ENCODE results near the gene GLMP. TPM values are rescaled to one million over a fixed set of nuclear protein-coding genes. Genes with fewer than 3 reads are reported as not detected.

GLMP gene
- total RNA-seq, 1 experiment from 2014 or later = 17.7 TPM

GRCh38 chr1:156258859-156259258 is 36.6 kb downstream of the GLMP start:
- no peaks in the 10 kb centered on the region for H4K20me1 ChIP-seq (ENCODE audit: insufficient read depth, low read depth, low read length)
- H3K79me2 ChIP-seq (ENCODE audit: low read length) = no peaks in the 10 kb centered on the region
- H2AFZ ChIP-seq (ENCODE audit: low read length) = no peak overlapping the region
- no peaks in the 10 kb centered on the region for H3K9me3 ChIP-seq (ENCODE audit: low read length)
- H3K9ac ChIP-seq (ENCODE audit: low read length) = no peak overlapping the region
- H3K4me2 ChIP-seq (ENCODE audit: low read depth, low read length, poor library complexity, severe bottlenecking) = no peak overlapping the region
- H3K4me1 ChIP-seq (ENCODE audit: low read length) = no peaks in the 10 kb centered on the region
- DNase-seq = no peak
- H3K27ac ChIP-seq (ENCODE audit: low read length) = no peak overlapping the region
- H3K36me3 ChIP-seq (ENCODE audit: insufficient read depth, low read length) = peaks cover 43% of the 10 kb centered on the region
- no peak overlapping the region for H3K4me3 ChIP-seq (ENCODE audit: low read length)
- no peaks in the 10 kb centered on the region for H3K27me3 ChIP-seq (ENCODE audit: low read length)
- no peaks in the 10 kb centered on the region for H3K9me2 ChIP-seq (replicated peaks; ENCODE audit: insufficient read depth, low read length)

DNA sequence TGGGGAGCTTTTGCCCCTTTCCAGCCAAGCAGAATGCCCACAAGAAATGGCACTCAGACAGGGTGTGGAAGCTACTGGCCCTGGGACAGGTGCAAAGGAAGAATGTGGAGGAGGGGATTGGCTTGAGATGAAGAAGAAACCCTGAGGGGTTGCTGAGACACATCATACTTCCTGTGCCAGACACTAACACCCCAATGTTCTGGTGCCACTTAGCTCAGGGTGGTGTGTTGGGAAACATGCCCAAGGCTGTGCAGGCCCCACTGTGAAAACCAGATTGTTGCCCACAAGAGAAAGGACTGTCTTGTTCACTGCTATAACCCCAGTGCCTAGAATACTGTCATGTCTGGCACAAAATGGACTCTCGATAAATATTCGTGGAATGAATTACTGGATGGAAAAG is 37.8 kb downstream of the GLMP start:
- Histone ChIP-seq H3K9ac (ENCODE audit: low read length) (no peak overlapping the region), H3K9me3 (ENCODE audit: low read length) (no peaks in the 10 kb centered on the region), H3K79me2 (ENCODE audit: low read length) (no peaks in the 10 kb centered on the region), H2AFZ (ENCODE audit: low read length) (no peak overlapping the region), H3K36me3 (ENCODE audit: insufficient read depth, low read length) (peaks cover 36% of the 10 kb centered on the region), H3K4me2 (ENCODE audit: low read depth, low read length, poor library complexity, severe bottlenecking) (no peak overlapping the region), H3K27ac (ENCODE audit: low read length) (no peak overlapping the region), H3K4me3 (ENCODE audit: low read length) (no peak overlapping the region), H3K27me3 (ENCODE audit: low read length) (no peaks in the 10 kb centered on the region), H3K9me2 (replicated peaks; ENCODE audit: insufficient read depth, low read length) (no peaks in the 10 kb centered on the region), H4K20me1 (ENCODE audit: insufficient read depth, low read depth, low read length) (no peaks in the 10 kb centered on the region), H3K4me1 (ENCODE audit: low read length) (no peaks in the 10 kb centered on the region)
- DNase-seq = no peak

GRCh38 chr1:156253634-156254033 is 41.8 kb downstream of the GLMP start:
- Histone ChIP-seq H3K4me2 (ENCODE audit: low read depth, low read length, poor library complexity, severe bottlenecking) (no peak overlapping the region), H3K36me3 (ENCODE audit: insufficient read depth, low read length) (peaks cover 25% of the 10 kb centered on the region; the same call in 1 of the 2 replicates), H3K27ac (ENCODE audit: low read length) (no peak overlapping the region), H3K79me2 (ENCODE audit: low read length) (no peaks in the 10 kb centered on the region), H3K9ac (ENCODE audit: low read length) (no peak overlapping the region), H3K27me3 (ENCODE audit: low read length) (no peaks in the 10 kb centered on the region), H2AFZ (ENCODE audit: low read length) (no peak overlapping the region), H3K9me3 (ENCODE audit: low read length) (no peaks in the 10 kb centered on the region), H3K9me2 (replicated peaks; ENCODE audit: insufficient read depth, low read length) (no peaks in the 10 kb centered on the region), H3K4me3 (ENCODE audit: low read length) (no peak overlapping the region), H4K20me1 (ENCODE audit: insufficient read depth, low read depth, low read length) (no peaks in the 10 kb centered on the region), H3K4me1 (ENCODE audit: low read length) (no peaks in the 10 kb centered on the region)
- no peak for DNase-seq

DNA sequence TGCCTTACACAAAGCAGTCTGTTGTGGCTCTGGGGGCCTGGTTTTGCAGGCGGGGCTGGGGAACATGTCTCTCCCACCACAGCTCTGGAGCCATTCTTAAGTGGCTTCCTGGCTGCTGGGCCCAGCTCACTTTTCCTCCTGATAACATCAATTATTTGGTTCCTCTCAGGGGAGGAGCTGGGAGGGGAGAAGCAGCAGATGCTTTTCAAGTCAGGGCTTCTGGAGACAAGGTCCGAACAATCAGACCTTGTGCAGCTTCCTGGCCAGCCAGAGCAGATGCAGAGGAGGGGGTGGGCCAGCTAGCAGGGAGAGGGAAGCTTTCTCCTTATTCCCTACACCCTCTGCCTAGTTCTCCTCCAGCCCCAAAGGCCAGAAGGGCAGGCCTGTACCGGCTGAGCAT is 44.0 kb downstream of the GLMP start:
- H3K27me3 ChIP-seq (ENCODE audit: low read length) = no peaks in the 10 kb centered on the region
- no peak for DNase-seq
- no peak overlapping the region for H3K27ac ChIP-seq (ENCODE audit: low read length)
- H3K79me2 ChIP-seq (ENCODE audit: low read length) = no peaks in the 10 kb centered on the region
- H3K9me2 ChIP-seq (replicated peaks; ENCODE audit: insufficient read depth, low read length) = no peaks in the 10 kb centered on the region
- no peak overlapping the region for H3K4me3 ChIP-seq (ENCODE audit: low read length)
- no peaks in the 10 kb centered on the region for H3K4me1 ChIP-seq (ENCODE audit: low read length)
- H3K9ac ChIP-seq (ENCODE audit: low read length) = no peak overlapping the region
- H3K9me3 ChIP-seq (ENCODE audit: low read length) = no peaks in the 10 kb centered on the region
- H2AFZ ChIP-seq (ENCODE audit: low read length) = no peak overlapping the region
- H3K4me2 ChIP-seq (ENCODE audit: low read depth, low read length, poor library complexity, severe bottlenecking) = no peak overlapping the region
- H3K36me3 ChIP-seq (ENCODE audit: insufficient read depth, low read length) = peaks cover 13% of the 10 kb centered on the region; the same call in 1 of the 2 replicates
- no peaks in the 10 kb centered on the region for H4K20me1 ChIP-seq (ENCODE audit: insufficient read depth, low read depth, low read length)

DNA sequence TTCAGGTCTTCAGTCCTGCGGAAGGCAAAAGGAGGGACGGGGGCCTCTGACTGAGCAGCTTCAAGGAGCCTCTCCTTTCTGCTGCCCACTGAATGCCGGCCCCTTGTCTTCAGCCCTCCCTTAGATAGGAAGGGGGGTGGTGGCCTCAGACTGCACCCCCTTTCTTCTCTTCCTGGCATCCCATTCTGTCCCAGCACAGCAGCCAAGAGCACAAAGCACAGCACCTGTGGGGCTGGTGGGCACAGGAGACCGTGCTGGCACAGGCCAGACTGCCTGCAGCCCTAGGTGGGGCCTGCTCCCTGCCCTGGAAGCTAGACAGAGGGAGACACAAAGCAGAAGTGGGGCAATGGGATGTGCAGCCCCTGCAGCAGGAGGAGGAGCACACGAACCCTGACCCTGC is 45.9 kb downstream of the GLMP start:
- H3K27me3 ChIP-seq (ENCODE audit: low read length) = no peaks in the 10 kb centered on the region
- no peak overlapping the region for H3K4me2 ChIP-seq (ENCODE audit: low read depth, low read length, poor library complexity, severe bottlenecking)
- H4K20me1 ChIP-seq (ENCODE audit: insufficient read depth, low read depth, low read length) = no peaks in the 10 kb centered on the region
- no peaks in the 10 kb centered on the region for H3K79me2 ChIP-seq (ENCODE audit: low read length)
- H3K9me2 ChIP-seq (replicated peaks; ENCODE audit: insufficient read depth, low read length) = no peaks in the 10 kb centered on the region
- H3K27ac ChIP-seq (ENCODE audit: low read length) = no peak overlapping the region
- DNase-seq = no peak
- no peaks in the 10 kb centered on the region for H3K4me1 ChIP-seq (ENCODE audit: low read length)
- H3K9me3 ChIP-seq (ENCODE audit: low read length) = no peaks in the 10 kb centered on the region
- no peak overlapping the region for H2AFZ ChIP-seq (ENCODE audit: low read length)
- peaks cover 7% of the 10 kb centered on the region; the same call in 1 of the 2 replicates for H3K36me3 ChIP-seq (ENCODE audit: insufficient read depth, low read length)
- no peak overlapping the region for H3K4me3 ChIP-seq (ENCODE audit: low read length)
- H3K9ac ChIP-seq (ENCODE audit: low read length) = no peak overlapping the region

- no peak overlapping the region for H2AFZ ChIP-seq (ENCODE audit: low read length)
Measured at GRCh38 chr1:156248323-156248683, 47.2 kb downstream of the GLMP start.

DNA sequence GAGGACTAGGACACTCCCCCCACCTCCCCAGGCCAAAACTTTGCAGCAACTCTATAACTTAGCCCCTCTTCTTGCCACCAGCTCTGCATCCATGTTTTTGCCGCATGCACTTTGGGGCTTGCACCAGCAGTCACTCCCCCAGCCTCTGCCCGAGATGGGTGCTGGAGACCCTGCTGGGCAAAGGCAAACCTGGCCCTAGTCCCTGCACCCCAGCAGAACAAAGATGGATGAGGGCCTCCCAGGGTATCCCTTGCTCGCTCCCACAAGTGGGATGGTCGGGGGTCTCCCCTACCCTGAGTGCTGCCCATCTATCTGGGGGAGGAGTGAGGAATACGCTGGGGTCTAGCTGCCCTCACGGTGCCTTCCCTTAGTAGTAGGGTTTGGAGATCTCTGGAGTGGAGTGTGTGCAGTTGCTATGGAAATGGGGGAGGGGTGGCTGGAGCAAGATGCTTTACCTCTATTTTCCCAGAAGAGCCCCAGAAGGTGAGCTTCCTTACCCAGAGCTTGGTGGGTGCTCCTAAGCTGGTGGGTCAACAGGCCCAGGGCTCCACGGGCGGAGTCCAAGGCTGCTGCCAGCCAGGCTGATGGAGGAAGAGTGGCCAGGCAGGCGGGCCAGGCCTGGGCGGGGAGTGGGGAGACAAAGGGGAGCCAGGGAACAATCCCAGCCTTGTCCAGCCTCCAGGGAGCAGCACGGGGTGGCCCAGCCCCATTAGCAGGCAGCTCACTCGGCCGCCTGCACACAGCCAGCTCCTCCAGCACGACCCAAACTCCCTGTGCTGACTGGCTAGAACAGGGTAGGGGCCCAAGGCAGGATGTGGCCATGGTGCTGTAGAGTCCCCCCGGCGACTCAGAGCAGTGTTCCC is 47.8 kb downstream of the GLMP start, which contains the start of gene PAQR6:
PAQR6 (minus strand) TSS at position 597 of the 863 bp plus-strand sequence. CDS start 1,325 bp downstream, outside the sequence.
- H2AFZ ChIP-seq (ENCODE audit: low read length) = no peak within 1 kb of the TSS
- H3K4me1 ChIP-seq (ENCODE audit: low read length) = no peaks in the 10 kb centered on the region
- H3K9ac ChIP-seq (ENCODE audit: low read length) = no peak within 1 kb of the TSS
- no peaks in the 10 kb centered on the region for H3K79me2 ChIP-seq (ENCODE audit: low read length)
- H3K4me3 ChIP-seq (ENCODE audit: low read length) = no peak within 1 kb of the TSS
- no peaks in the 10 kb centered on the region for H4K20me1 ChIP-seq (ENCODE audit: insufficient read depth, low read depth, low read length)
- no peaks in the 10 kb centered on the region for H3K9me2 ChIP-seq (replicated peaks; ENCODE audit: insufficient read depth, low read length)
- peaks cover 6% of the 10 kb centered on the region; the same call in 1 of the 2 replicates for H3K36me3 ChIP-seq (ENCODE audit: insufficient read depth, low read length)
- no peak within 1 kb of the TSS for H3K27ac ChIP-seq (ENCODE audit: low read length)
- H3K4me2 ChIP-seq (ENCODE audit: low read depth, low read length, poor library complexity, severe bottlenecking) = no peak within 1 kb of the TSS
- no peaks in the 10 kb centered on the region for H3K27me3 ChIP-seq (ENCODE audit: low read length)
- no peak for DNase-seq
- H3K9me3 ChIP-seq (ENCODE audit: low read length) = no peaks in the 10 kb centered on the region

More at GRCh38 chr1:156248323-156248683, 47.2 kb downstream of the GLMP start:
- Histone ChIP-seq H3K9me3 (ENCODE audit: low read length) (no peaks in the 10 kb centered on the region), H3K36me3 (ENCODE audit: insufficient read depth, low read length) (peaks cover 7% of the 10 kb centered on the region; the same call in 1 of the 2 replicates), H4K20me1 (ENCODE audit: insufficient read depth, low read depth, low read length) (no peaks in the 10 kb centered on the region), H3K4me1 (ENCODE audit: low read length) (no peaks in the 10 kb centered on the region), H3K9ac (ENCODE audit: low read length) (no peak overlapping the region), H3K9me2 (replicated peaks; ENCODE audit: insufficient read depth, low read length) (no peaks in the 10 kb centered on the region), H3K79me2 (ENCODE audit: low read length) (no peaks in the 10 kb centered on the region), H3K27me3 (ENCODE audit: low read length) (no peaks in the 10 kb centered on the region), H3K4me2 (ENCODE audit: low read depth, low read length, poor library complexity, severe bottlenecking) (no peak overlapping the region), H3K4me3 (ENCODE audit: low read length) (no peak overlapping the region), H3K27ac (ENCODE audit: low read length) (no peak overlapping the region)
- no peak for DNase-seq

GRCh38 chr1:156246781-156247459 is 48.6 kb downstream of the GLMP start:
- Histone ChIP-seq H3K27me3 (ENCODE audit: low read length) (no peaks in the 10 kb centered on the region), H3K79me2 (ENCODE audit: low read length) (no peaks in the 10 kb centered on the region), H3K4me3 (ENCODE audit: low read length) (no peak overlapping the region), H3K9me3 (ENCODE audit: low read length) (no peaks in the 10 kb centered on the region), H3K4me1 (ENCODE audit: low read length) (peaks cover 4% of the 10 kb centered on the region), H3K4me2 (ENCODE audit: low read depth, low read length, poor library complexity, severe bottlenecking) (no peak overlapping the region), H4K20me1 (ENCODE audit: insufficient read depth, low read depth, low read length) (no peaks in the 10 kb centered on the region), H2AFZ (ENCODE audit: low read length) (no peak overlapping the region), H3K36me3 (ENCODE audit: insufficient read depth, low read length) (0 out of 2 replicates have a peak, but pooled peaks cover 4% of the 10 kb centered on the region), H3K27ac (ENCODE audit: low read length) (no peak overlapping the region), H3K9ac (ENCODE audit: low read length) (no peak overlapping the region), H3K9me2 (replicated peaks; ENCODE audit: insufficient read depth, low read length) (no peaks in the 10 kb centered on the region)
- no peak for DNase-seq

Measured in Karpas-422 (cell line).